HG02973 (cell line): Measurements from ENCODE around the gene MIEN1.
"Not testable (repeated sequence)": the region's sequence is repeated elsewhere in the genome, so short reads cannot be mapped to it uniquely, and the experiment has no call there.

ENCODE experiments used
- ATAC-seq: cut with Tn5 transposase; IDR thresholded peaks from one replicate; pipeline ENCODE4 v1.9.1; 2021; ENCODE audit warnings: moderate library complexity; ENCODE audit not compliant: unreplicated experiment

Gene MIEN1

GRCh38 chr17:39701012-39701783 lies 29.1 kb downstream of the MIEN1 start:
- no peak for ATAC-seq

DNA sequence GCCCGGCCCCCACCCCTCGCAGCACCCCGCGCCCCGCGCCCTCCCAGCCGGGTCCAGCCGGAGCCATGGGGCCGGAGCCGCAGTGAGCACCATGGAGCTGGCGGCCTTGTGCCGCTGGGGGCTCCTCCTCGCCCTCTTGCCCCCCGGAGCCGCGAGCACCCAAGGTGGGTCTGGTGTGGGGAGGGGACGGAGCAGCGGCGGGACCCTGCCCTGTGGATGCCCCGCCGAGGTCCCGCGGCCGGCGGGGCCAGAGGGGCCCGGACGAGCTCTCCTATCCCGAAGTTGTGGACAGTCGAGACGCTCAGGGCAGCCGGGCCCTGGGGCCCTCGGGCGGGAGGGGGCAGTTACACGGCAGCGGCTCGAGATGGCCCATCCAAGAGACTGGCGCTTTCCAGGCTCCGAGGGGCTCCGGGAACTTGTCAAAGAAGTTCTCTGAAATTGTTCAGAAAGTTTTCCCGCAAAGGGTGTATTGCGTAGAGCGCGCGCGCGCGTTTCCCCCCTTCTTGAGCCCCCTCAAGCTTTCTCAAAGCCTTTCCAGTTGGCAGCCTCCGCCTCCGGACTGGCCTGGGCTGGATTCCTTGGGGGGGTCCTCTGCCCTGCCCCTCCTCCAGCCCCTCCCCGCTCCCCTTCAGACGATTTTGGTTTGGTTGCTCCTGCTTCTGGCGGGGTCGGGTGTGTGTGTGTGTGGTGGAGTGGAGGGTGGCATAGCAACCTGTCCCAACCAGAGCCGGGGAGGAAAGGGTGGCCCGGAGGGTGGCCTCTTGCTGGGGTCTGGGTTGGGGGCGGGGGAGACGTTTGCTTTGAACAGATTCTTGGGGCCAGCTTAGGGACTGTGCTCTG lies 30.0 kb downstream of the MIEN1 start:
- no peak for ATAC-seq

DNA sequence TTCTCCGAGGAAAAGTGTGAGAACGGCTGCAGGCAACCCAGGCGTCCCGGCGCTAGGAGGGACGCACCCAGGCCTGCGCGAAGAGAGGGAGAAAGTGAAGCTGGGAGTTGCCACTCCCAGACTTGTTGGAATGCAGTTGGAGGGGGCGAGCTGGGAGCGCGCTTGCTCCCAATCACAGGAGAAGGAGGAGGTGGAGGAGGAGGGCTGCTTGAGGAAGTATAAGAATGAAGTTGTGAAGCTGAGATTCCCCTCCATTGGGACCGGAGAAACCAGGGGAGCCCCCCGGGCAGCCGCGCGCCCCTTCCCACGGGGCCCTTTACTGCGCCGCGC lies 30.5 kb downstream of the MIEN1 start, which contains the start of gene ERBB2:
ERBB2 (plus strand) TSS at position 247 of the 330 bp plus-strand sequence. CDS start 175 bp downstream, outside the sequence.
- no peak for ATAC-seq

DNA sequence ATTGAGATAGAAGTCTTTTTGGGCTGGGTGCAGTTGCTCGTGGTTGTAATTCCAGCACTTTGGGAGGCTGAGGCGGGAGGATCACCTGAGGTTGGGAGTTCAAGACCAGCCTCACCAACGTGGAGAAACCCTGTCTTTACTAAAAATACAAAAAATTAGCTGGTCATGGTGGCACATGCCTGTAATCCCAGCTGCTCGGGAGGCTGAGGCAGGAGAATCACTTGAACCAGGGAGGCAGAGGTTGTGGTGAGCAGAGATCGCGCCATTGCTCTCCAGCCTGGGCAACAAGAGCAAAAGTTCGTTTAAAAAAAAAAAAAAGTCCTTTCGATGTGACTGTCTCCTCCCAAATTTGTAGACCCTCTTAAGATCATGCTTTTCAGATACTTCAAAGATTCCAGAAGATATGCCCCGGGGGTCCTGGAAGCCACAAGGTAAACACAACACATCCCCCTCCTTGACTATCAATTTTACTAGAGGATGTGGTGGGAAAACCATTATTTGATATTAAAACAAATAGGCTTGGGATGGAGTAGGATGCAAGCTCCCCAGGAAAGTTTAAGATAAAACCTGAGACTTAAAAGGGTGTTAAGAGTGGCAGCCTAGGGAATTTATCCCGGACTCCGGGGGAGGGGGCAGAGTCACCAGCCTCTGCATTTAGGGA lies 31.0 kb downstream of the MIEN1 start:
- ATAC-seq, result not testable (repeated sequence)

DNA sequence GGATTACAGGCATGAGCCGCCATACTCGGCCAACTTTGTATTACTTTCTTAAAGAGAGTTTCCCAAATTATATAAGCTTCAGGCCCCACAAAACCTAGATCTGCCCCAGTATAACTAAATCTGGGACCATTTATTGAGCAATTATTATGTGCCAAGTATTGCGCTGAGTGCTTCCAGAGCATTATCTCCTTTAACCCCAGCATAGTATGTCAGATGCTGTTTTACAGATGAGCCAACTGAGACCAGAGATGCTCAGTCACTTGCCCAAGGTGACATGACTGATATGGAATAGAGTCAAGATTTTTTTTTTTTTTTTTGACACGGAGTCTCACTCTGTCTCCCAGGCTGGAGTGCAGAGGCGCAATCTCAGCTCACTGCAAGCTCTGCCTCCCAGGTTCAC lies 32.4 kb downstream of the MIEN1 start:
- ATAC-seq, result no peak

DNA sequence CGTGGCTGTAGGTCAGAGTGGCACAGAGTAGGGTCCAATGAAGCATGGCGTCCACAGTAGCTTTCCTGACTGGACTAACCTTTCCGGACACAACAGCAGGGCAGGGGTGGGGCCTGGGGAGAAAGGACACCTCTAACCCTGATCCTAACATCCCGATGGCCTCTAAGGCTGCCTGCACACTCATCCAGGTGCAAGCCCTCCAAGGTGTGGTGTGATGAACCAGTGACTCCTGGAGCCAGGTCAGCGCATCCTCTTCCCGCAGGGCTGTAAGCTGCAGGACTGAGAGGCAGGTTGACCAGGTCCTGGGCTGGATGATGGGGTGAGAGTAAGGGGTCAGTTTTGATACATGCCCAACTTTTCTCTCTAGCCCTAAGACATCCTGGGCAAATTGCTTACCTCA lies 33.6 kb downstream of the MIEN1 start:
- ATAC-seq, result no peak

DNA sequence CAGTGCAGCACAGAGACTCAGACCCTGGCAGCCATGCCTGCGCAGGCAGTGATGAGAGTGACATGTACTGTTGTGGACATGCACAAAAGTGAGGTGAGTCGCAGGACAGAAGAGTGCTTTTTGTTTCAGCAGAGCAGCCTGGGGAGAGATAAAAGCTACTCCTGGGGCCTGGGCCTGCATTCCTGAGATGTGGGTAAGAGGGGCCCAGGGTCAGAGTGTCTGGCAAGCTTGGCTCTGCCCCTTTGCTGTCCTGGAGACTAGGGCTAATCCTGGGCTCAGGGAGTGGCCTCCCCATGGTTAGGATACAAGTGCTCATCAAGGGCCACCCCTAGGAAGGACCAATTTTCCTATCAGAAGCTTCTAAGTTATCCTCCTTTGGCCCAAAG lies 35.2 kb downstream of the MIEN1 start:
- no peak for ATAC-seq

DNA sequence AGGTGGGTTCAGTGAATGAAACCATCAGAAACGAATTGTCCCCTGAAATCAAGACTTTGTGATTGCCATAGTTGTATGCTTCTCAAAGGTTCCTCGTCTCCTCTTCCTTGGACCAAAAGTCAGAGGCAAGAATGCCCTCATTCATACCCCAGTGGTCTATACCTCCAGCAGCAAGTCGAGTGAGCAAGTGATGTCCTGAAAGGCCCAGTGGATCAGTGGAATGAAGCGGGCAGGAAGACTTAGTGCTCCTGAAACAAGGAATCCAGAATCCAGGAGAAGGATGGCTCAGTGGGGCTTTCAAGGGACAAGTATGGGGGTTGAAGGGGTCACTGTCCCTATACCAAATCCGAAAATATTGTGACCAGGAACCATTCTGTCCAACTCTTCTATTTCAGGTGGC lies 35.7 kb downstream of the MIEN1 start:
- no peak for ATAC-seq

GRCh38 chr17:39688945-39689344 lies 41.4 kb downstream of the MIEN1 start:
- ATAC-seq, result no peak

GRCh38 chr17:39688475-39688835 lies 41.9 kb downstream of the MIEN1 start:
- ATAC-seq, result no peak

- peak; percentile 82 for ATAC-seq
These were observed 42.5 kb downstream of the MIEN1 start, which contains the start of gene PGAP3 for GRCh38 chr17:39687546-39688474. Gene PGAP3, minus strand, starts transcription at chr17:39688057. Its CDS starts 43 bp downstream, at chr17:39688014.

DNA sequence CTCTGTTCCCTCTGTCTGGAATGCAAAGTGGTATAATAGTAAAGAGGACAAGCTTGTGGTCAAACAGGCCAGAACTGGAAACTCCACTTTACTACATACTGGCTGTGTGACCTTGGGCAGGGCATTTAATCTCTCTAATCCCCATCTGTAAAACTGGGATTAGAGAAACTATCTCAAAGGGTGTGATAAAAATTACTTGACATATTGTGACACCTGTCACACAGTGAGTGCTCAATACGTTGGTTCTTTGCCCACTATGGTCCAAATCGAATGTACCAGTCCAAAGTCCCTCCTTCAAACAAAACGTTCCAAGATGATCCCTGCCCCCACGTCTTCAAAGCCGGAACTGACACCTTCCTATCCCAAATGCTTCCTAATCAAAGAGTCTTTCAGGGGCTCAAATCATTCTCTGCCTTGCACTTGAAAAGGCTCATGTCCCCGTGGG lies 43.2 kb downstream of the MIEN1 start:
- no peak for ATAC-seq

DNA sequence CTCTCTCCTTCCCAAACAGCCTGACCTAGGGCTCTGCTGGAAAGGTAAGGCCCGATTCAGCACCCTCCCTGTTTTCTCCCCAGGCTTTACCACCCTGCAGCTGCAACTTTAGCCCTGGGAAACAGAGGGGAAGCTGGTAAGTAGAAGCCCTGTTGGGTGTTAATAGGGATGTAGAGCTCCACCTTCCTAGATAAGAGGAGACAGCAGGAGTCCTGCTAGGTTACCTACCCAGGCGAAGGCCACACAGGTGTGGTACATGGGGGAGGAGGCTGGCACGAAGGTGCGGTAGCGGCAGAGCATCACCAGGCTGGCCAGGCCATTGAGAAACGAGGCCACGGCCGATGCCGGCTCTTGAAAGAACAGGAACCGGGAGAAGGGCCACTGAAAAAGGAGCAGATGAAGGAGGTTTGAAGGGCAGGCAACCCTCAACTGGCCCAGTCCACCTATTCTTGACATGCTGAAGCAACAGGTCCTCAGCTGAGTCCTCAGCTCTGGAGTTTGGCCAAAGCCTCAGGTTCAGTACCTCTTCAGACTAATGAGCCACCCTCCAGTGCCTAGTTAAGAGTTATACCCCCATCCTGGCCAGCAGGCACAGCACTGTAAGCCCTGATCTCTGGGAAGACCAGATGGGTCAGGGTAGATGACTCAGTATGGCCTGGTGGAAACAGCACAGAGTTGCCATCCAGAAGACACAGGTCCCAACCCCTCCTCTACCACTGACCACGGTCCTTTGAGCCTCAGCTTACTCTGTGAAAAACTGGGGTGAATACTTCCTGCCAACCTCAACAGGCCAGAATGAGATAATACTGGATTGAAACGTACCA lies 45.8 kb downstream of the MIEN1 start:
- no peak for ATAC-seq

DNA sequence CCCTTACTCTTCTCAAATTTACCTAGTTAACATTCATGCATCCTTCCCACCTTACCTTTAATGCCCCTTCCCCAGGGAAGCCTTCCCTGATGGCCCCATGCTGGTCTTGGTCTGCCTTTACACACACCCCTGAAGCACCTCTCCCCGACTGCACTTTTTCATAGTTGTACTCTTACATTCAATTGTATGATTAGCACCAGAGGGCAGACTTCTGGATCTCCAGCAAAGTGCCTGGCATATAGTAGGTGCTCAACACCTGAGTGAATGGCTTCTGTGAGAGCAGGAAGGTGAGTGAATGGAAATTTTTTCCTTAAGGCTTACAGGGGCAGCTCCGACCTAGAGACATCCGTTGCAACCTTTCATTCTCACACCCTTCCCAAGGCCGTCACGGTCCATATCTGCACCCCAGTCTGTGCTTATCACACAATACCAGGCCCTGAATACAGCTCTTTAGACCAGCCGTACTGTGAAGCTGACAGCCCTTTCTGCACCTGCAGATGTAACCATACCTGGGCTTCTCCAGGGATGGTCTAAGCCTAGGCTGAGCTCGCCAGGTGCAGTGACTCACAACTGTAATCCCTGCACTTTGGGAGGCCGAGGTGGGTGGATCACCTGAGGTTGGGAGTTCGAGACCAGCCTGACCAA lies 46.9 kb downstream of the MIEN1 start:
- no peak for ATAC-seq

- ATAC-seq, result no peak
These were observed 50.7 kb downstream of the MIEN1 start for GRCh38 chr17:39679521-39680192.
